ENCODE data around the gene GALNT3. TPM values are rescaled to one million over a fixed set of nuclear protein-coding genes. Genes with fewer than 3 reads are reported as not detected.

GALNT3 gene
- polyA plus RNA-seq, 1 donor = 1.3 TPM

- no peak for DNase-seq
Observed at GRCh38 chr2:165795011-165795410, 964 bp upstream of the GALNT3 start.

- DNase-seq = no peak
Observed at GRCh38 chr2:165794536-165794928, 485 bp upstream of the GALNT3 start.

- DNase-seq = no peak
Observed at GRCh38 chr2:165793161-165793778, 777 bp downstream of the GALNT3 start.

- no peak for DNase-seq
Observed at GRCh38 chr2:165792104-165792454, 2.0 kb downstream of the GALNT3 start.

- DNase-seq = no peak
Observed at GRCh38 chr2:165791421-165792103, 2.5 kb downstream of the GALNT3 start.

GRCh38 chr2:165790466-165790865 is 3.6 kb downstream of the GALNT3 start:
- DNase-seq = no peak

GRCh38 chr2:165787334-165787733 is 6.7 kb downstream of the GALNT3 start:
- DNase-seq = no peak

- DNase-seq = no peak
Observed at GRCh38 chr2:165779706-165780105, 14.3 kb downstream of the GALNT3 start.

GRCh38 chr2:165778653-165779451 is 15.2 kb downstream of the GALNT3 start:
- no peak for DNase-seq

- no peak for DNase-seq
Observed at GRCh38 chr2:165778187-165778556, 15.9 kb downstream of the GALNT3 start.

GRCh38 chr2:165777522-165778186 is 16.4 kb downstream of the GALNT3 start:
- DNase-seq = no peak

GRCh38 chr2:165776796-165777195 is 17.3 kb downstream of the GALNT3 start:
- DNase-seq = no peak

- no peak for DNase-seq
Observed at GRCh38 chr2:165776013-165776412, 18.0 kb downstream of the GALNT3 start.

GRCh38 chr2:165773684-165774083 is 20.4 kb downstream of the GALNT3 start:
- DNase-seq = no peak

GRCh38 chr2:165772183-165772582 is 21.9 kb downstream of the GALNT3 start:
- no peak for DNase-seq

GRCh38 chr2:165766326-165766927 is 27.6 kb downstream of the GALNT3 start:
- no peak for DNase-seq

GRCh38 chr2:165762723-165763122 is 31.3 kb downstream of the GALNT3 start:
- no peak for DNase-seq

GRCh38 chr2:165757906-165758675 is 36.0 kb downstream of the GALNT3 start:
- DNase-seq = no peak

- no peak for DNase-seq
Observed at GRCh38 chr2:165746501-165746900, 47.5 kb downstream of the GALNT3 start.

- no peak for DNase-seq
Observed at GRCh38 chr2:165745916-165746315, 48.1 kb downstream of the GALNT3 start.

GRCh38 chr2:165743442-165743841 is 50.6 kb downstream of the GALNT3 start:
- DNase-seq = no peak

GRCh38 chr2:165725421-165725820 is 68.6 kb downstream of the GALNT3 start:
- DNase-seq = no peak

Measured in hindlimb muscle (tissue), 1 donor.